ENCODE measurements around the gene CAMK1D.
"Not testable (repeated sequence)": the region's sequence is repeated elsewhere in the genome, so short reads cannot be mapped to it uniquely, and the experiment has no call there.

DNA sequence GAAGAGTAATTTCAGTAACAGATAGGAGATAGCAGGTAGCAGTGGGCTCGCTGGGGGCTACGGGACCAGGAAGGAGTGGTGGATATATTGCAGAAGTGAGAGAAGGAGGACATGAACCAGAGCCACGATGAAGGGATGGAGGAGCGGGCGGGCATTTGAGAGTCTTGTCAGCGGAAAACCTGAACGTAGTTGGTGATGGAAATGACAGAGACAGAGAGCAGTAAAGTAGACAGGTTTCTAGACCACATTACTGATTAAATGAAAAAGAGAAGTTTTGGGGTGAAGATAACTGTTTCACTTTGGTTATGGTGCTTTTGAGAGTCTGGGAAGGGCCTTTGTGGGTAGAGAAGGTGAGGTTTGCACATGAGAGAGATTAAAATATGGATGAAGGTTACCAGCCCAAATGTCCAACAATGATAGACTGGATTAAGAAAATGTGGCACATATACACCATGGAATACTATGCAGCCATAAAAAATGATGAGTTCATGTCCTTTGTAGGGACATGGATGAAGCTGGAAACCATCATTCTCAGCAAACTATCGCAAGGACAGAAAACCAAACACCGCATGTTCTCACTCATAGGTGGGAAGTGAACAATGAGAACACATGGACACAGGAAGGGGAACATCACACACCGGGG, 196.9 kb downstream of the CAMK1D start:
- TF ChIP-seq, protein P1, sequence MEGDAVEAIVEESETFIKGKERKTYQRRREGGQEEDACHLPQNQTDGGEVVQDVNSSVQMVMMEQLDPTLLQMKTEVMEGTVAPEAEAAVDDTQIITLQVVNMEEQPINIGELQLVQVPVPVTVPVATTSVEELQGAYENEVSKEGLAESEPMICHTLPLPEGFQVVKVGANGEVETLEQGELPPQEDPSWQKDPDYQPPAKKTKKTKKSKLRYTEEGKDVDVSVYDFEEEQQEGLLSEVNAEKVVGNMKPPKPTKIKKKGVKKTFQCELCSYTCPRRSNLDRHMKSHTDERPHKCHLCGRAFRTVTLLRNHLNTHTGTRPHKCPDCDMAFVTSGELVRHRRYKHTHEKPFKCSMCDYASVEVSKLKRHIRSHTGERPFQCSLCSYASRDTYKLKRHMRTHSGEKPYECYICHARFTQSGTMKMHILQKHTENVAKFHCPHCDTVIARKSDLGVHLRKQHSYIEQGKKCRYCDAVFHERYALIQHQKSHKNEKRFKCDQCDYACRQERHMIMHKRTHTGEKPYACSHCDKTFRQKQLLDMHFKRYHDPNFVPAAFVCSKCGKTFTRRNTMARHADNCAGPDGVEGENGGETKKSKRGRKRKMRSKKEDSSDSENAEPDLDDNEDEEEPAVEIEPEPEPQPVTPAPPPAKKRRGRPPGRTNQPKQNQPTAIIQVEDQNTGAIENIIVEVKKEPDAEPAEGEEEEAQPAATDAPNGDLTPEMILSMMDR (conservative IDR thresholded peaks at IDR 0.05) = not testable (repeated sequence)
- TF ChIP-seq EZH2 (IDR thresholded peaks at IDR 0.05; ENCODE audit: low read depth) = not testable (repeated sequence)

All from PC-9 (cell line).